Measurements from ENCODE around the gene PXDC1. TPM values are rescaled to one million over a fixed set of nuclear protein-coding genes. Genes with fewer than 3 reads are reported as not detected.

Gene PXDC1
- 59.0 and 64.6 TPM in 2 replicates for total RNA-seq

GRCh38 chr6:3751077-3751729, at the start of gene PXDC1:
PXDC1 (minus strand) TSS chr6:3751713; CDS start chr6:3751531, 182 bp downstream.

Other genes starting within 250 kb of the PXDC1 start
- gene FAM50B, start 97.7 kb upstream of the PXDC1 start, total RNA-seq = 6.6 and 7.9 TPM in 2 replicates